Cardiac muscle cell (in vitro differentiated cells and primary cell): ENCODE results near the gene MCC. TPM values are rescaled to one million over a fixed set of nuclear protein-coding genes. Genes with fewer than 3 reads are reported as not detected.
A peak's percentile ranks its signal among the peaks of the same experiment; 100 is the strongest.

ENCODE experiments used
- DNase-seq, 2 donors: peaks; one replicate each; pipeline versions ENCODE4 v3.0.0 to v3.0.0-alpha.2; 2010 to 2017; ENCODE audit warnings: low read depth in 1 of 2, low spot score in 1 of 2
- H3K27ac ChIP-seq: fragments of 200-600 bp; sonication (generic); 2 replicates; pipeline ENCODE4 v1.5.1; 2016
- H3K27me3 ChIP-seq: fragments of 200-600 bp; sonication (generic); 2 replicates; pipeline ENCODE4 v1.6.0; 2016; ENCODE audit warnings: control low read depth
- H3K36me3 ChIP-seq: fragments of 200-600 bp; sonication (generic); 2 replicates; pipeline ENCODE4 v1.5.1; 2016; ENCODE audit warnings: control low read depth
- H3K4me1 ChIP-seq: fragments of 200-600 bp; sonication (generic); 2 replicates; pipeline ENCODE4 v1.8.1; 2017; ENCODE audit warnings: low read depth, mild to moderate bottlenecking, mixed run types
- H3K4me3 ChIP-seq: fragments of 200-600 bp; sonication (generic); 2 replicates; pipeline ENCODE4 v1.5.1; 2016; ENCODE audit warnings: mild to moderate bottlenecking
- H3K9me3 ChIP-seq: fragments of 200-600 bp; sonication (generic); 2 replicates; pipeline ENCODE4 v1.5.1; 2017; ENCODE audit warnings: low read depth, mild to moderate bottlenecking, control low read depth
- polyA plus RNA-seq: library from polyadenylated mRNA; unstranded; fragments of >200 nt; fragmentation: Nextera tagmentation; extraction: Ambion mirVana; gene quantifications from 2 replicates; pipeline ENCODE4 v1.2.1, GENCODE V29; 2016
- total RNA-seq: library from RNA; depleted of rRNA; stranded (reverse); fragments of >200 nt; gene quantifications from 2 replicates; pipeline ENCODE4 v1.2.3, GENCODE V29; 2016
- TF ChIP-seq, protein P1 (sequence below): IDR thresholded peaks from 2 replicates; pipeline ENCODE4 v1.5.1; 2012; ENCODE audit warnings: low read depth, mild to moderate bottlenecking, low read length

Gene MCC
- total and polyA plus RNA-seq, 2 experiments from 2014 or later: 37.8 to 137 TPM

DNA sequence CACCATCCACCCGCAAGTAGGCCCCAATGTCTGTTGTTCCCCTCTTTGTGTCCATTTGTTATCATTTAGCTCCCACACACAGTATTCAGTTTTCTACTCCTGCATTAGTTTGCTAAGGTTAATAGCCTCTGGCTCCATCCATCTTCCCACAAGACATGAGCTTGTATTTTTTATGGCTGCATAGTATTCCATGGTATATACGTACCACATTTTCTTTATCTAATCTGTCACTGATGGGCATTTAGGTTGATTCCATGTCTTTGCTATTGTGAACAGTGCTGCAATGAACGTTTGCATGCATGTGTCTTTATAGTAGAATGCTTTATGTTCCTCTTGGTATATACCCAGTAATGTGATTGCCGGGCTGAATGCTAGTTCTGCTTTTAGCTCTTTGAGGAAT, 361.2 kb downstream of the MCC start:
- no peaks in the 10 kb centered on the region for H3K9me3 ChIP-seq
- no peaks in the 10 kb centered on the region for H3K27me3 ChIP-seq
- TF ChIP-seq, protein P1, sequence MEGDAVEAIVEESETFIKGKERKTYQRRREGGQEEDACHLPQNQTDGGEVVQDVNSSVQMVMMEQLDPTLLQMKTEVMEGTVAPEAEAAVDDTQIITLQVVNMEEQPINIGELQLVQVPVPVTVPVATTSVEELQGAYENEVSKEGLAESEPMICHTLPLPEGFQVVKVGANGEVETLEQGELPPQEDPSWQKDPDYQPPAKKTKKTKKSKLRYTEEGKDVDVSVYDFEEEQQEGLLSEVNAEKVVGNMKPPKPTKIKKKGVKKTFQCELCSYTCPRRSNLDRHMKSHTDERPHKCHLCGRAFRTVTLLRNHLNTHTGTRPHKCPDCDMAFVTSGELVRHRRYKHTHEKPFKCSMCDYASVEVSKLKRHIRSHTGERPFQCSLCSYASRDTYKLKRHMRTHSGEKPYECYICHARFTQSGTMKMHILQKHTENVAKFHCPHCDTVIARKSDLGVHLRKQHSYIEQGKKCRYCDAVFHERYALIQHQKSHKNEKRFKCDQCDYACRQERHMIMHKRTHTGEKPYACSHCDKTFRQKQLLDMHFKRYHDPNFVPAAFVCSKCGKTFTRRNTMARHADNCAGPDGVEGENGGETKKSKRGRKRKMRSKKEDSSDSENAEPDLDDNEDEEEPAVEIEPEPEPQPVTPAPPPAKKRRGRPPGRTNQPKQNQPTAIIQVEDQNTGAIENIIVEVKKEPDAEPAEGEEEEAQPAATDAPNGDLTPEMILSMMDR: no peak
- H3K4me3 ChIP-seq: no peak overlapping the region
- H3K36me3 ChIP-seq: no peaks in the 10 kb centered on the region
- DNase-seq: no peak
- no peak overlapping the region for H3K27ac ChIP-seq
- peaks cover 33% of the 10 kb centered on the region for H3K4me1 ChIP-seq

GRCh38 chr5:113125371-113125770, 362.9 kb downstream of the MCC start:
- peak in 1 of 2 donors; percentile 44 for DNase-seq
- H3K4me3 ChIP-seq: no peak overlapping the region
- TF ChIP-seq, protein P1: no peak
- no peaks in the 10 kb centered on the region for H3K27me3 ChIP-seq
- H3K9me3 ChIP-seq: no peaks in the 10 kb centered on the region
- no peak overlapping the region for H3K27ac ChIP-seq
- peaks cover 27% of the 10 kb centered on the region for H3K4me1 ChIP-seq
- H3K36me3 ChIP-seq: no peaks in the 10 kb centered on the region

DNA sequence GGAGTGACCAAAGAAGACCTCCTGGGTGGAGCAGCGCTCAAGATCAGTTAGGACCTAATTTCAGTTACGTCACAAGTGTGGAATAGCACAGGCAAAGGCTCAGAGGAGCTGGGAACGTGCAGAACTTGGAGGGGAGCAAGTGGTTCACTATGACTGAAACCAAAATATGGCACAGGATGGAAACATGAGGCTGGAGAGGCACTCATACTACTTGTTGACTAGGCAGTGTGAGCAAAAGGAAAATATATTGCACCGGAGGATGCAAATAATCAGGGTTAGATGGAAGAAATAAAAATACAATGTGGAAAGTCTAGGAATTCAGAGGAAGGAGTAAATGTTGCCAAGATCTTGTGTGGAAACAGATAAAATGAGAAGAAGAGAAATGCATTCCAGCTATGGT, 363.3 kb downstream of the MCC start:
- TF ChIP-seq, protein P1: no peak
- no peaks in the 10 kb centered on the region for H3K36me3 ChIP-seq

GRCh38 chr5:113124265-113124664, 364.0 kb downstream of the MCC start:
- TF ChIP-seq, protein P1: no peak
- peak overlapping the region; percentile 7 for H3K27ac ChIP-seq
- H3K4me3 ChIP-seq: no peak overlapping the region
- H3K27me3 ChIP-seq: no peaks in the 10 kb centered on the region
- H3K36me3 ChIP-seq: no peaks in the 10 kb centered on the region
- no peak for DNase-seq
- peaks cover 38% of the 10 kb centered on the region for H3K4me1 ChIP-seq
- no peaks in the 10 kb centered on the region for H3K9me3 ChIP-seq

More for the DNA sequence above, 363.3 kb downstream of the MCC start:
- H3K27ac ChIP-seq: no peak overlapping the region
- H3K27me3 ChIP-seq: no peaks in the 10 kb centered on the region
- H3K4me3 ChIP-seq: no peak overlapping the region
- peaks cover 32% of the 10 kb centered on the region for H3K4me1 ChIP-seq
- H3K9me3 ChIP-seq: no peaks in the 10 kb centered on the region
- peak in 1 of 2 donors; percentile 26 for DNase-seq

DNA sequence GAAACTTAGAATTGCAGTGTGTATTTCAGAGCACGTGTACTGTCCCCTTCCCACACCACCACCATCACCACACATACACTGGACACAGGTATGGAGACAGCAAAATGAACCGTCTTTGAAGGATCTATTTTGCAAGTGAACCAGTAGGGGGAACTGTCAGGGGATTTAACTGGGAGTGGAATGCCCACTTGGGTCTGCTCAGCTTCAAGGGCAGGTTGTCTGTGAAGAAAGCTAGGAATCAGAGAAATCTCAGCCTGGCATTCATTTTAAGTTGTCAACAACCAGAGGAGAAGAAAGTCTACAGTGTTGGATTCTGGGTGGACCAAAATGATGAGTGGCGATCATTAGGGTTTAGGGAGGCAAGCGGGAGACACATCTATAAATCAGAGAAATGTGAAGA, 364.6 kb downstream of the MCC start:
- H3K27me3 ChIP-seq: no peaks in the 10 kb centered on the region
- no peaks in the 10 kb centered on the region for H3K9me3 ChIP-seq
- DNase-seq: peak in 1 of 2 donors; percentile 88
- no peak overlapping the region for H3K4me3 ChIP-seq
- H3K27ac ChIP-seq: peak overlapping the region; percentile 7
- H3K4me1 ChIP-seq: peaks cover 45% of the 10 kb centered on the region
- H3K36me3 ChIP-seq: no peaks in the 10 kb centered on the region
- TF ChIP-seq, protein P1: peak; percentile 13

- Histone ChIP-seq H3K9me3 (no peaks in the 10 kb centered on the region), H3K36me3 (no peaks in the 10 kb centered on the region), H3K4me1 (peaks cover 55% of the 10 kb centered on the region), H3K27ac (no peak overlapping the region), H3K4me3 (no peak overlapping the region), H3K27me3 (no peaks in the 10 kb centered on the region)
- peak in 1 of 2 donors; percentile 85 for DNase-seq
- TF ChIP-seq, protein P1: peak; percentile 3
These were observed 366.2 kb downstream of the MCC start for GRCh38 chr5:113122053-113122452.
